ENCODE measurements around the gene FICD. TPM values are rescaled to one million over a fixed set of nuclear protein-coding genes. Genes with fewer than 3 reads are reported as not detected.
"Not testable (repeated sequence)": the region's sequence is repeated elsewhere in the genome, so short reads cannot be mapped to it uniquely, and the experiment has no call there.

Gene FICD
- polyA plus RNA-seq, 1 donor from 2014 or later = 1.5 TPM

GRCh38 chr12:108484431-108484830 is 30.6 kb upstream of the FICD start:
- H3K79me2 ChIP-seq (replicated peaks; ENCODE audit: insufficient read depth, low read length) = no peaks in the 10 kb centered on the region

GRCh38 chr12:108484845-108485244 is 30.2 kb upstream of the FICD start:
- H3K36me3 ChIP-seq (ENCODE audit: insufficient read depth, low read length) = no peaks in the 10 kb centered on the region
- H3K27me3 ChIP-seq (ENCODE audit: insufficient read depth, low read depth, low read length) = no peaks in the 10 kb centered on the region
- H3F3A ChIP-seq (ENCODE audit: insufficient read depth, low read length, poor library complexity, severe bottlenecking) = no peaks in the 10 kb centered on the region
- H3K79me2 ChIP-seq (replicated peaks; ENCODE audit: insufficient read depth, low read length) = no peaks in the 10 kb centered on the region
- no peaks in the 10 kb centered on the region for H3K9me2 ChIP-seq (ENCODE audit: insufficient read depth, low read length)
- H4K20me1 ChIP-seq (ENCODE audit: insufficient read depth) = no peaks in the 10 kb centered on the region
- H3K4me2 ChIP-seq (ENCODE audit: low read length) = no peak overlapping the region
- H3K9me3 ChIP-seq (ENCODE audit: low read length) = no peaks in the 10 kb centered on the region
- H2AFZ ChIP-seq (ENCODE audit: low read depth, low read length) = no peak overlapping the region
- no peak overlapping the region for H3K4me3 ChIP-seq (ENCODE audit: low read length)
- H3K9ac ChIP-seq (ENCODE audit: low read length) = no peak overlapping the region
- TF ChIP-seq MXI1 (conservative IDR thresholded peaks at IDR 0.05; ENCODE audit: poor library complexity, severe bottlenecking) (no peak), RAD21 (conservative IDR thresholded peaks at IDR 0.05) (no peak), POLR2AphosphoS5 (IDR thresholded peaks at IDR 0.05) (no peak), EP300 (conservative IDR thresholded peaks at IDR 0.05; ENCODE audit: poor library complexity, severe bottlenecking) (no peak), REST (IDR thresholded peaks at IDR 0.05; ENCODE audit: borderline replicate concordance) (no peak), SMC3 (conservative IDR thresholded peaks at IDR 0.05; ENCODE audit: poor library complexity) (no peak)
- H3K27ac ChIP-seq (ENCODE audit: low read length) = no peak overlapping the region

More at GRCh38 chr12:108484431-108484830, 30.6 kb upstream of the FICD start:
- Histone ChIP-seq H3K36me3 (ENCODE audit: insufficient read depth, low read length) (no peaks in the 10 kb centered on the region), H3K27me3 (ENCODE audit: insufficient read depth, low read depth, low read length) (no peaks in the 10 kb centered on the region), H4K20me1 (ENCODE audit: insufficient read depth) (no peaks in the 10 kb centered on the region), H3K9me3 (ENCODE audit: low read length) (no peaks in the 10 kb centered on the region), H3K4me3 (ENCODE audit: low read length) (no peak overlapping the region), H3F3A (ENCODE audit: insufficient read depth, low read length, poor library complexity, severe bottlenecking) (no peaks in the 10 kb centered on the region), H3K9ac (ENCODE audit: low read length) (no peak overlapping the region), H3K4me2 (ENCODE audit: low read length) (no peak overlapping the region), H3K9me2 (ENCODE audit: insufficient read depth, low read length) (no peaks in the 10 kb centered on the region), H2AFZ (ENCODE audit: low read depth, low read length) (no peak overlapping the region), H3K27ac (ENCODE audit: low read length) (no peak overlapping the region)
- TF ChIP-seq POLR2AphosphoS5 (IDR thresholded peaks at IDR 0.05) (no peak), SMC3 (conservative IDR thresholded peaks at IDR 0.05; ENCODE audit: poor library complexity) (no peak), TAF1 (IDR thresholded peaks at IDR 0.05; ENCODE audit: low read depth) (no peak), REST (IDR thresholded peaks at IDR 0.05; ENCODE audit: borderline replicate concordance) (no peak), MXI1 (conservative IDR thresholded peaks at IDR 0.05; ENCODE audit: poor library complexity, severe bottlenecking) (no peak), CTCF (IDR thresholded peaks at IDR 0.05; ENCODE audit: poor library complexity, severe bottlenecking) (no peak), EZH2 (IDR thresholded peaks at IDR 0.05; ENCODE audit: borderline replicate concordance, insufficient read depth, low read length, poor library complexity, severe bottlenecking) (no peak), EP300 (conservative IDR thresholded peaks at IDR 0.05; ENCODE audit: poor library complexity, severe bottlenecking) (no peak), RAD21 (conservative IDR thresholded peaks at IDR 0.05) (no peak)

GRCh38 chr12:108485371-108485770 is 29.7 kb upstream of the FICD start:
- not testable (repeated sequence) for H4K20me1 ChIP-seq (ENCODE audit: insufficient read depth); H3K79me2 ChIP-seq (replicated peaks; ENCODE audit: insufficient read depth, low read length); H3K27ac ChIP-seq (ENCODE audit: low read length); H2AFZ ChIP-seq (ENCODE audit: low read depth, low read length); H3K36me3 ChIP-seq (ENCODE audit: insufficient read depth, low read length); H3F3A ChIP-seq (ENCODE audit: insufficient read depth, low read length, poor library complexity, severe bottlenecking); H3K9ac ChIP-seq (ENCODE audit: low read length); H3K27me3 ChIP-seq (ENCODE audit: insufficient read depth, low read depth, low read length); H3K9me3 ChIP-seq (ENCODE audit: low read length); H3K4me3 ChIP-seq (ENCODE audit: low read length); H3K9me2 ChIP-seq (ENCODE audit: insufficient read depth, low read length); H3K4me2 ChIP-seq (ENCODE audit: low read length)

GRCh38 chr12:108487029-108487428 is 28.0 kb upstream of the FICD start:
- H3K36me3 ChIP-seq (ENCODE audit: insufficient read depth, low read length); H3K9ac ChIP-seq (ENCODE audit: low read length); H4K20me1 ChIP-seq (ENCODE audit: insufficient read depth); H2AFZ ChIP-seq (ENCODE audit: low read depth, low read length); H3K4me3 ChIP-seq (ENCODE audit: low read length); H3K4me2 ChIP-seq (ENCODE audit: low read length); H3K79me2 ChIP-seq (replicated peaks; ENCODE audit: insufficient read depth, low read length); H3K27me3 ChIP-seq (ENCODE audit: insufficient read depth, low read depth, low read length); H3K9me2 ChIP-seq (ENCODE audit: insufficient read depth, low read length); H3K27ac ChIP-seq (ENCODE audit: low read length); H3K9me3 ChIP-seq (ENCODE audit: low read length); H3F3A ChIP-seq (ENCODE audit: insufficient read depth, low read length, poor library complexity, severe bottlenecking): not testable (repeated sequence)

Measured in neural cell (in vitro differentiated cells).